HUES6 (cell line): ENCODE data around the gene RAPGEF4.

ENCODE experiments used
- H3K27ac ChIP-seq: 2 replicates; pipeline ENCODE4 v1.7.0; 2013; ENCODE audit warnings: low read depth, mild to moderate bottlenecking, low read length, inconsistent platforms
- H3K27me3 ChIP-seq: 2 replicates; pipeline ENCODE4 v1.6.1; 2013; ENCODE audit warnings: low read length; ENCODE audit not compliant: control insufficient read depth, insufficient read depth
- H3K36me3 ChIP-seq: 2 replicates; pipeline ENCODE4 v1.6.1; 2013; ENCODE audit warnings: low read length; ENCODE audit not compliant: control insufficient read depth, insufficient read depth
- H3K4me1 ChIP-seq: 2 replicates; pipeline ENCODE4 v1.6.1; 2013; ENCODE audit warnings: low read length; ENCODE audit not compliant: control insufficient read depth, insufficient read depth
- H3K4me3 ChIP-seq: 2 replicates; pipeline ENCODE4 v1.5.1; 2013; ENCODE audit warnings: low read depth, low read length
- H3K9ac ChIP-seq: one replicate; pipeline ENCODE4 v1.6.1; 2013; ENCODE audit warnings: mild to moderate bottlenecking, low read length
- H3K9me3 ChIP-seq: 2 replicates; pipeline ENCODE4 v1.6.1; 2013; ENCODE audit warnings: low read depth, low read length; ENCODE audit not compliant: control insufficient read depth, insufficient read depth

The RAPGEF4 gene

DNA sequence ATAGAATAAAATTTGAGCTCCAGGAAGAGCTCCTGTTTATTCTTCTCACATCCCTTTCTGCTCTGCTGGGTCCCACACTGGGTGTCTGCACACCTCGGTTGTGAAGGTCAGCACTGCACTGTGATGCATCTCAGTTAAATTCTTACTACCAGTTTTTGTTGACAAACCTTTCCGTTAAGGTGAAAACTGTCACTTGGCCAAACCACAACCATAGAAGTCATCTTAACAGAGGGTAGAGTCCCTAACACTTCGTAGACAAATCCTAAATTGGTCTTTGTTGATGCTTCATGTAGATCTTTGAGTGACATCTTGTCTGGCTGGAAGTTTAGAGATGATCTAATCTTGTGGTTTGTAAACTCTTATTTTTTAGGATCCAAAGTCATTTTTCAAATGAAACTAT, 172.6 kb downstream of the RAPGEF4 start:
- Histone ChIP-seq H3K9ac (no peak overlapping the region), H3K36me3 (no peaks in the 10 kb centered on the region), H3K27me3 (no peaks in the 10 kb centered on the region), H3K27ac (no peak overlapping the region), H3K4me1 (peaks cover 9% of the 10 kb centered on the region), H3K9me3 (no peaks in the 10 kb centered on the region), H3K4me3 (no peak overlapping the region)

DNA sequence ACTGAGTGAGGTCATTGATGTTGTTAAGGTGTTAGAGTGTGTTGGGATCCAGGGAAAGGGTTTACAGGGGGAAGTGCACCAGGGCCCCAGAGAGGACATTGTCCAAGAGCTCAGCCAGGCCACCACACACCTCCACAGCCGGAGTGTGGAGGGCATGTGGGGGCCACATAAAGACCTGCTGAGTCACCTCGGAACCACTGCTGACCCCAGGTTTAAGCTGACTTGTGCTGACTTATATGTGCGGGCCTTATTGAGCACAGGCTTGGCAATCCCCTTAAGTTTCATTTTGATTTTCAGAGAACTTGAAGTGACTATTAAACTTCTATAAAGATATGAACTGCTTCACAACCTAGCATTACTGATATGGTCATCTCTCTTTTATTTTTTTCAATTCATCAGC, 173.8 kb downstream of the RAPGEF4 start:
- Histone ChIP-seq H3K4me3 (no peak overlapping the region), H3K9me3 (no peaks in the 10 kb centered on the region), H3K27me3 (no peaks in the 10 kb centered on the region), H3K9ac (no peak overlapping the region), H3K4me1 (peaks cover 9% of the 10 kb centered on the region), H3K36me3 (no peaks in the 10 kb centered on the region), H3K27ac (no peak overlapping the region)

DNA sequence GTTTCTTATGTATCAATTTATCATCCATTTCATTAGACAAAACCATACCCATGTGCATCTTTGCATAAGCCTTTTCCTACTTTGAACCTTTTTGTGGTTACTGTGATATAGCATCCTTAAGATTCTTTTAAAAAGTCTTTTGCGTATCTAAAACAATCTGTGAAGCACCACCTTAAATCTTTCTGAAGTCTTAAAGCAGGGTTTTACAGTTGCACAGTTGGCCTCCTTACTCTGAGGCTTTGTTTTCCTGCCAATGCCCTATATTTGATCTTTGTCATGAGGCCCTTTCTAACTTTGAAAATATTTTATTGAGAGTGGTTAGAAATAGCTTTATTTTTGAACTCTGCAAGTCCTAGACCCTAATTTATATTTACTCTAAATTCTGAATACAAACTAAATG, 176.6 kb downstream of the RAPGEF4 start:
- no peaks in the 10 kb centered on the region for H3K27me3 ChIP-seq
- no peaks in the 10 kb centered on the region for H3K9me3 ChIP-seq
- H3K4me1 ChIP-seq: no peaks in the 10 kb centered on the region
- H3K9ac ChIP-seq: no peak overlapping the region
- H3K36me3 ChIP-seq: no peaks in the 10 kb centered on the region
- no peak overlapping the region for H3K4me3 ChIP-seq
- no peak overlapping the region for H3K27ac ChIP-seq

DNA sequence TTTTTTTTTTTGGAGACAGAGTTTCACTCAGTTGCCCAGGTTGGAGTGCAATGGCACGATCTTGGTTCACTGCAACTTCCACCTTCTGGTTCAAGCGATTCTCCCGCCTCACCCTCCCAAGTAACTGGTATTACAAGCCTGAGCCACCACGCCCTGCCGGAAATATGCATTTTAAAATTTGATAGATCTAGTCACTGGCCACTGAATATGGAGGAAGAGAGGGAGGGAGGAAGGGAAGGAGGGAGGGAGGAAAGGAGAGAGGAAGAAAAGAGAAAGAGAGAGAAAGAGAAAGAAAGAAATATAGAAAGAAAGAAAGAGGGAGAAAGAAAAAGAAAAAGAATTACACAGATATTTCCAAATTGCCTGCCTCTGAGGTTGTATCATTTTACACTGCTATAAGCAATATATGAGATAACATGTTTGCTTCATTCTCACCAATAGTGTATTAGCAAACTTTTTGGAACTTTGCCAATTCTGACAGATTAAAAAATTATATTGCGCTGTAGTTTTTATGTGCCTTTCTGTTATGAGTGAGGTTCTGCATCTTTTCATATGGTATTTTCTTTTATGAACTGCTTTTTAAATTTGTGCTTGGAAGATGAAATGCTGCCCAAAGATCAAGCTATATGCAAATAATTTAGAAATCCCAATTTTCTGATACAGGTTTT, 178.8 kb downstream of the RAPGEF4 start:
- Histone ChIP-seq H3K4me1 (no peaks in the 10 kb centered on the region), H3K27ac (no peak overlapping the region), H3K36me3 (no peaks in the 10 kb centered on the region), H3K4me3 (no peak overlapping the region), H3K27me3 (no peaks in the 10 kb centered on the region), H3K9ac (no peak overlapping the region), H3K9me3 (no peaks in the 10 kb centered on the region)

DNA sequence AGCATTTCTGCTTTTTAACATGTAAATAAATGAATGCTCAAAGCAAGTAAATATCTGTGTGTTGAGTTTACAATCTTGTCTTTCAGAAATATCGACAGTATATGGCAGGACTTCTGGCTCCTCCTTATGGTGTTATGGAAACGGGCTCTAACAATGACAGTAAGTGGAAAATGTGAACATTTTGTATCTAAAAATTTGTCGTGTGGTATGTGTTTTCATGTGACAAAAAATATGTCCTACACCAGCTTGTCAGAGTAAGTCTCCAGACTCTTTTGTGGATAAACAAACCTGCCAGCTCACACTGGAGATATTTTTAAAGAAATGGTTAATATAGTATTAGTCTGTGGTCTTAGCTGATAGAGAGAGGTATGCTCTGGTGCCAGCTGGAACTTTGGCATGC, 182.1 kb downstream of the RAPGEF4 start:
- no peak overlapping the region for H3K9ac ChIP-seq
- no peak overlapping the region for H3K4me3 ChIP-seq
- H3K4me1 ChIP-seq: 0 out of 2 replicates have a peak, but pooled peaks cover 2% of the 10 kb centered on the region
- no peaks in the 10 kb centered on the region for H3K36me3 ChIP-seq
- H3K27me3 ChIP-seq: no peaks in the 10 kb centered on the region
- no peaks in the 10 kb centered on the region for H3K9me3 ChIP-seq
- no peak overlapping the region for H3K27ac ChIP-seq

DNA sequence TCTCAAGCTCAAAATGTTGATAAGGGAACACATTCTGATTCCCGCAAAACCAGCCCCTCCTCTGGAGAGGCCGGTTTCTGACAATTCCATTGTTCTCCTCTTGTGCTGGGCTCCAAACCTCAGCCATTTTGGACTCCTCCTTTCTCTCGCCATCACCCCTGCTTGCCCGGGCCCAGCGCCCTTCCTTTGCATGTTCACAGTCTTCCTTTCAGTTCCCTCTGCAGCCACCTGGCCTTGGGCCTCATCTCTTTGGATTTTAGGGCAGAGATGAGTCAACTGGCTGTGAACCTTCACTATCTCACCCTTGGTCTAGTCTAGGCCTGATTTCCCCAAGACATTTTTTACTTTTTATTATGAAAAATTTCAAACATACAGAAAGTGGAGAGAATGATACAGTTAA, 184.1 kb downstream of the RAPGEF4 start:
- Histone ChIP-seq H3K9ac (no peak overlapping the region), H3K9me3 (no peaks in the 10 kb centered on the region), H3K4me3 (no peak overlapping the region), H3K4me1 (0 out of 2 replicates have a peak, but pooled peaks cover 2% of the 10 kb centered on the region), H3K36me3 (no peaks in the 10 kb centered on the region), H3K27me3 (no peaks in the 10 kb centered on the region), H3K27ac (no peak overlapping the region)

DNA sequence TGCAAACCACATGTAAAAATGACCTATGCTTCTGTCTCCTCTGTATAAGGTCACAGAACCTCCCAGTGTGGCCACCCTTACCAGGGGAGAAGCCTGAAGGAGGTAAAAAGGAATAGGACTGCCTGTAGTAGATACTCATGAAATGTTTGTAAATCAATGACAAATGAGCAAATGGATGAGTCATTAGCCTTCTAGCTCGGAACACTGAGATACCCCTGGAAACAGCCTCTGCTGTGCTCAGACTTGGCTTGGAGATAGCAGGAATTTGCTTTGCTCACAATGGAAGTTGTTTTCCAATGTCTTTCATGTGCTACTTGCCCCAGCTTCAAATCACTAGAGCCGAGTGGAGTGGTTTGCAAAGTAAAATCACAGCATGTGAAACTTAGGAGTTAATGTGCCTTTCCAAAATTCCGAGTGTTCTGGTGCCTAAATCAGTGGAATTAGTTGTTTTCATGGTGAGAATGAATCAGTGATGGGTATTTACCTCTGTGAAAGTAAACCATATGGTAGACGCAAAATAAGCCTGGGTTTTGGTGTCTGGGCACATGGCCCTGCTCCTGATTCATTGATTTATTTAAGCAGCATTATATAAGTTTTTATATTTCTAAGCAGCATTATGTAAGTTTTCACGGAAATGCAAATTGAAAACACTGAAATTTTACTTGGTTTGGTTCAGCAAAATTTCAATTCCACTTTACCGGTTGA, 186.0 kb downstream of the RAPGEF4 start:
- Histone ChIP-seq H3K36me3 (no peaks in the 10 kb centered on the region), H3K4me1 (0 out of 2 replicates have a peak, but pooled peaks cover 2% of the 10 kb centered on the region), H3K9me3 (no peaks in the 10 kb centered on the region), H3K27me3 (no peaks in the 10 kb centered on the region), H3K27ac (no peak overlapping the region), H3K4me3 (no peak overlapping the region), H3K9ac (no peak overlapping the region)

DNA sequence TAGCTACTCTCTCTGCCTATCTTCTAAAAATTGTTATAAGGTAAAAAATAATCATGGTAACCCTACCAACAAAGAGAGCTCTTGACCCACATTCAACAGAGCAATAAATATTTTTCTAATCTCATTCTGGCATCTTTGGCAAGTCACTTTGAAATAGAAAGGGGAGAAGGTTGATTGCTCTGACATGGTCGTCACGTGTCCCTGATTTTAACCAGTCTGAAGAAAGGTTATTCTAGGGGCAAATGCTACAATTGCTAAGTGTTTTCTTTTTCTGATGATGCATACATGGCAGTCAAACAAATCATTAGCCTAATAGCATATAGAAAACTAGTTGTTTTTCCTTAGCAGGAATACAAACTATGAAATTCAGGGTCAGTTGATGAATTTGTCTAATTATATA, 186.7 kb downstream of the RAPGEF4 start:
- no peak overlapping the region for H3K9ac ChIP-seq
- no peaks in the 10 kb centered on the region for H3K36me3 ChIP-seq
- H3K27ac ChIP-seq: no peak overlapping the region
- no peaks in the 10 kb centered on the region for H3K27me3 ChIP-seq
- 0 out of 2 replicates have a peak, but pooled peaks cover 2% of the 10 kb centered on the region for H3K4me1 ChIP-seq
- no peak overlapping the region for H3K4me3 ChIP-seq
- H3K9me3 ChIP-seq: no peaks in the 10 kb centered on the region

DNA sequence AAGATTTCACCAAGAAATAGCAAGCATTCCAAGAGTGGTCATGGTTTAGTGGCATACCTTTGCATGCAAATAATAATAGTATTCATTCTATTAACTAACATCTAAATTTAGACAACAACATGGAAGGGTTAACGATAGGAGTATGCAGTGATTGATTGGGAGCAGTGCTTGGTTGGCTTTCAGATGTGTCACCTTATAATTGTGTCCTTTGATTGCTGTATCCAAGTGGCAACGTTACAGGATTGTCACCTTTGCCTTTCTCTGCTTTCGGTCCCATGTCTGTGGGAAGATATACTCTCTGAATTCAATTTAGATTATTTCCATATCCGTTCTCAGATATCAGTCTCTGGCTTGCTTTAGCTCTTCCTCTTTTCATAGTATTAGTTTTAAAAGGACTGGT, 187.2 kb downstream of the RAPGEF4 start:
- Histone ChIP-seq H3K9ac (no peak overlapping the region), H3K36me3 (no peaks in the 10 kb centered on the region), H3K9me3 (no peaks in the 10 kb centered on the region), H3K27me3 (no peaks in the 10 kb centered on the region), H3K4me3 (no peak overlapping the region), H3K4me1 (peaks cover 2% of the 10 kb centered on the region; the same call in 1 of the 2 replicates), H3K27ac (no peak overlapping the region)

DNA sequence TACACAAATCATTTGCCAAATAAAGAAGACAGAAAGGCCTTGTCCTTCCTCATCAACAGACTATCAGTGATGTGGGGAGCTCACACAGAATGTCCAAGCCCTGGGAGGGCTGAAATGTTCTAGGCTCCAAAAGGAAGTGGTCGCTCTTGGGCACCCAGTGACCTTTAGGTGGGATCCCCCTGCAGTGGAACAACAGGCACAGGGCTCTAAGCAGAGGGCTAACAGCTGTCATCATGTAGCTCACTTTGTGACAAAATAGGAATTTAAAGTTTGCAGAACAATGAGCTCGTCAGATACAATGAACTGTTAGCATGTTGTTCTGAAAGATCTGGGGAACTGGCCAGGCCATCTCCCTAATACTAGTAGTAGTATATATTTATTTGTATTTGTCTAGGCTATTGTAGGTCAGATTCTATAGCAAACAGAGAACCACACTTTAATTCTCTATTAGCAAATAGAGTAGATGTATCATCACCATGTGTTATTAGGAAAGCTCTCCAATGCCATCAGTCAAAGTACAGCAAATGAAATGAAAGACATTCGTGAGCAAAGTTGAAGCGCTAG, 188.5 kb downstream of the RAPGEF4 start:
- H3K9me3 ChIP-seq: no peaks in the 10 kb centered on the region
- no peak overlapping the region for H3K4me3 ChIP-seq
- no peak overlapping the region for H3K9ac ChIP-seq
- no peaks in the 10 kb centered on the region for H3K36me3 ChIP-seq
- no peaks in the 10 kb centered on the region for H3K27me3 ChIP-seq
- H3K4me1 ChIP-seq: peaks cover 2% of the 10 kb centered on the region; the same call in 1 of the 2 replicates
- H3K27ac ChIP-seq: no peak overlapping the region

DNA sequence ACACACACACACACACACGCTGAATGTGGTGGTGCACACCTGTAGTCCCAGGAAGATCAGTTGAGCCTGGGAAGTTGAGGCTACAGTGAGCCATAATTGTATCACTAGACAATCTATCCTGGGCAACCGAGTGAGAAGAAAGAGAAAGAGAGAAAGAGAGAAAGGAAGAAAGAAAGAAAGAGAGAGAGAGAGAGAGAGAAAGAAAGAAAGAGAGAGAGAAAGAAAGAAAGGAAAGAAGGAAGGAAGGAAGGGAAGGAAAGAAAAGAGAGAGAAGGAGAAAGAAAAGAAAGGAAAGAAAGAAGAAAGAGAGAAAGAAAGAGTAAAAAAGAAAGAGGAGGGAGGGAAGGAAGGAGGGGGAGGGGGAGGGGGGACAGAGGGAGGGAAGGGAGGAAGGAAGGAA, 190.0 kb downstream of the RAPGEF4 start:
- H3K4me1 ChIP-seq: peaks cover 13% of the 10 kb centered on the region

More for the DNA sequence above, 190.0 kb downstream of the RAPGEF4 start:
- no peaks in the 10 kb centered on the region for H3K36me3 ChIP-seq
- no peak overlapping the region for H3K4me3 ChIP-seq
- no peak overlapping the region for H3K9ac ChIP-seq
- no peak overlapping the region for H3K27ac ChIP-seq
- H3K9me3 ChIP-seq: no peaks in the 10 kb centered on the region
- no peaks in the 10 kb centered on the region for H3K27me3 ChIP-seq
